Measurements from ENCODE around the gene VCY1B.
"Not testable (repeated sequence)": the region's sequence is repeated elsewhere in the genome, so short reads cannot be mapped to it uniquely, and the experiment has no call there.

Gene VCY1B

DNA sequence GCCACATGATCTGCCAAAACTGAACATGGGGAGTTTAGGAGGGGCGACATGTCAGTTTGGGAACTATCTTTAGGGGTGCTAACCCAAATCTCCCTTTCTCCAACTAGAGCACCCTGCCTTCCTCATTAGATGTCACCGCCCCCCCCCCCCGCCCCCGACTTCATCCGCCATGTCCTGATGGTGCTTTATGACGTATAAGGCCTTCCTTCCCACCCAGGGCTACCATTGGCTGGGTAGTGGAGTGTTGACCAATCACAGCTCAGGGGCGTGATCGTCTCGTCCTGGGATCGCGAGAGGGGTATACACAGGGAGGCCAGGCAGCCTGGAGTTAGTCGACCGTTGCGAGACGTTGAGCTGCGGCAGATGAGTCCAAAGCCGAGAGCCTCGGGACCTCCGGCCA lies at the start of gene VCY1B:
TSS of gene VCY1B (plus strand) at position 301 of the 400 bp plus-strand sequence. CDS start at position 364, 63 bp downstream.
- DNase-seq, result not testable (repeated sequence)

DNA sequence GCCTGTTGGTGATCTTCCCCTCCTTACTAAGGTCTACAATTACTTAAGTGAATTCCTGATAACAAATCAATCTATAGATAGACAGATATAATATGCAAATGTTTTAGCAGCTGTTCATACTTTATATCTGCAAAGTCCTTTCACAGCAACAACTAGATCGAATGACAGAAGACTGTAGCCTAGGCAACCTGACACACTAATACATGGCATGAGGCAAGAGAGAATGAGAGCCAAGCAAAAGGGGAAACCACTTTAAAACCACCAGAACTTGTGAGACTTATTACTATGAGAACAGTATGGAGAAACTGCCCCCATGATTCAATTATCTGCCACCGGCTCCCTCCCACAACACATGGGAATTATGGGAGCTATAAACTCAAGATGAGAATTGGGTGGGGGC lies 44.1 kb upstream of the VCY1B start:
- DNase-seq, result not testable (repeated sequence)

DNA sequence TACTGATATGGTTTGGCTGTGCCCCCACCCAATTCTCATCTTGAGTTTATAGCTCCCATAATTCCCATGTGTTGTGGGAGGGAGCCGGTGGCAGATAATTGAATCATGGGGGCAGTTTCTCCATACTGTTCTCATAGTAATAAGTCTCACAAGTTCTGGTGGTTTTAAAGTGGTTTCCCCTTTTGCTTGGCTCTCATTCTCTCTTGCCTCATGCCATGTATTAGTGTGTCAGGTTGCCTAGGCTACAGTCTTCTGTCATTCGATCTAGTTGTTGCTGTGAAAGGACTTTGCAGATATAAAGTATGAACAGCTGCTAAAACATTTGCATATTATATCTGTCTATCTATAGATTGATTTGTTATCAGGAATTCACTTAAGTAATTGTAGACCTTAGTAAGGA lies 25.6 kb upstream of the VCY1B start:
- DNase-seq, result not testable (repeated sequence)

DNA sequence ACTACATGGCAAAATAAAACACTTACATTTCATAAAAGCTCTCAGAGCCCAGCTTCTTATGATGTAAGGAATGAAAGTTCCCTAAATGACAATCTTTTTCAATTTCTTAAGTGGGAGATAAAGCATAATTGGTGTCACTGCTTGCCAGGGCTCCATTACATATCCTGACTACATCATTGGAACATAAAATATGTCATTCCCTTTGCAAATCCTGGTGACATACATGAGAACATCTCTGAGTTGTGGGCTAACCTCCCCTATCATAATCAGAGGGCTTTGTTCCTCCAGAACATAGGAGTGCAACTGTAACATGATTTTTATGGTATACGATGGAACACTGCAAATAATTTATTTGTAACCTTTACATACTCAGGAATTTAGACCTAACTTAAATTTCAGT lies 29.9 kb downstream of the VCY1B start:
- DNase-seq, result no peak

Measured in stimulated activated naive CD4-positive, alpha-beta T cell (primary cell).